GM12892 (cell line): ENCODE measurements around the gene SEC16A.

ENCODE experiments used
- POLR2A ChIP-seq: IDR thresholded peaks from 2 replicates; pipeline ENCODE4 v1.6.1; 2011; ENCODE audit warnings: low read depth, low read length, control low read depth
- TAF1 ChIP-seq: IDR thresholded peaks from 2 replicates; pipeline ENCODE4 v1.6.1; 2011; ENCODE audit warnings: low read depth, mild to moderate bottlenecking, control low read depth, low read length, borderline replicate concordance

DNA sequence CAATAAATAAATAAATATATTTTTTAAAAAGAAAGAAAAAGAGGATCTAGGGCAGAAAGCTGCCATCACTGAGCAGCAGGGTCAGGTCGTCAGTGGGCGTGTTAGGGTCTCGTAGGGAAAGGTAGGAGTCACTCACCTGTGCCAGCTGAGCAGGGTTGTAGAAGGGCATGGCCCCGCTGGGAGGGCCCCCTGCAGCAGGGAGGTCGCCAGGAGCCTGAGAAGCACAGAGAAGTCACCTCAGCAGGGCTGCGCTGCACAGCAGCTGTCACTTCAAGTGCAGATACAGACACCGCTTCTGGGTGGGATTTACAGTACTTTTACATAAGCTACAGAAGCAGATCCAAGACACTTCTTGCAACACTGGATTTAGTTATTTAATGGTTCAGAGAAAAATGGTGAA, 39.2 kb downstream of the SEC16A start:
- TF ChIP-seq POLR2A (no peak), TAF1 (no peak)
